H9 (cell line): ENCODE data around the gene PKD2L1. TPM values are rescaled to one million over a fixed set of nuclear protein-coding genes. Genes with fewer than 3 reads are reported as not detected.
"Not testable (repeated sequence)": the region's sequence is repeated elsewhere in the genome, so short reads cannot be mapped to it uniquely, and the experiment has no call there.

ENCODE experiments used
- DNase-seq: peaks from one replicate; pipeline ENCODE4 v3.0.0-alpha.2; 2017
- H2AFZ ChIP-seq: one replicate; pipeline ENCODE4 v1.6.1; 2013; ENCODE audit warnings: mild to moderate bottlenecking, low read length, control low read depth, moderate library complexity
- H2AK5ac ChIP-seq: 2 replicates; pipeline ENCODE4 v1.6.1; 2013; ENCODE audit warnings: low read length, control low read depth, mixed read lengths; ENCODE audit not compliant: insufficient read length
- H2BK120ac ChIP-seq: one replicate; pipeline ENCODE4 v1.6.1; 2013; ENCODE audit warnings: low read depth, mild to moderate bottlenecking, low read length, control low read depth, inconsistent platforms; ENCODE audit not compliant: poor library complexity, severe bottlenecking
- H2BK12ac ChIP-seq: 2 replicates; pipeline ENCODE4 v1.6.1; 2013; ENCODE audit warnings: low read length, control low read depth, mixed read lengths, low read depth; ENCODE audit not compliant: insufficient read length
- H2BK15ac ChIP-seq: 2 replicates; pipeline ENCODE4 v1.6.1; 2013; ENCODE audit warnings: low read depth, low read length, control low read depth
- H2BK20ac ChIP-seq: one replicate; pipeline ENCODE4 v1.6.1; 2013; ENCODE audit warnings: low read depth, mild to moderate bottlenecking, low read length, control low read depth, inconsistent platforms; ENCODE audit not compliant: poor library complexity, severe bottlenecking
- H2BK5ac ChIP-seq: 2 replicates; pipeline ENCODE4 v1.6.1; 2013; ENCODE audit warnings: low read length, control low read depth, mixed read lengths; ENCODE audit not compliant: insufficient read length
- H3K14ac ChIP-seq: 2 replicates; pipeline ENCODE4 v1.6.1; 2013; ENCODE audit warnings: low read length, control low read depth; ENCODE audit not compliant: insufficient read depth
- H3K18ac ChIP-seq: 2 replicates; pipeline ENCODE4 v1.6.1; 2013; ENCODE audit warnings: low read depth, mild to moderate bottlenecking, mixed read lengths, low read length, control low read depth; ENCODE audit not compliant: insufficient read length
- H3K23ac ChIP-seq: 2 replicates; pipeline ENCODE4 v1.6.1; 2013; ENCODE audit warnings: low read length, control low read depth, mixed read lengths, low read depth; ENCODE audit not compliant: insufficient read length
- H3K23me2 ChIP-seq: 2 replicates; pipeline ENCODE4 v1.6.1; 2013; ENCODE audit warnings: low read depth, mild to moderate bottlenecking, mixed read lengths, low read length, control low read depth; ENCODE audit not compliant: insufficient read length, poor library complexity, severe bottlenecking
- H3K27ac ChIP-seq: 2 replicates; pipeline ENCODE4 v1.5.1; 2013; ENCODE audit warnings: low read length, control low read depth, mixed read lengths, low read depth; ENCODE audit not compliant: insufficient read length
- H3K27me3 ChIP-seq: 2 replicates; pipeline ENCODE4 v1.6.1; 2013; ENCODE audit warnings: low read length, control low read depth, inconsistent platforms; ENCODE audit not compliant: insufficient read depth
- H3K4ac ChIP-seq: 2 replicates; pipeline ENCODE4 v1.6.1; 2013; ENCODE audit warnings: low read depth, mild to moderate bottlenecking, control low read depth, inconsistent platforms, low read length, moderate library complexity
- H3K4me1 ChIP-seq: 2 replicates; pipeline ENCODE4 v1.6.1; 2013; ENCODE audit warnings: low read length, control low read depth, inconsistent platforms; ENCODE audit not compliant: insufficient read depth
- H3K4me2 ChIP-seq: 2 replicates; pipeline ENCODE4 v1.6.1; 2013; ENCODE audit warnings: low read length, control low read depth, mixed read lengths; ENCODE audit not compliant: insufficient read length, insufficient read depth
- H3K56ac ChIP-seq: 2 replicates; pipeline ENCODE4 v1.6.1; 2013; ENCODE audit warnings: low read depth, mild to moderate bottlenecking, mixed read lengths, low read length, control low read depth; ENCODE audit not compliant: insufficient read length
- H3K79me1 ChIP-seq: 2 replicates; pipeline ENCODE4 v1.6.1; 2013; ENCODE audit warnings: low read depth, mild to moderate bottlenecking, moderate library complexity, low read length, control low read depth, inconsistent platforms; ENCODE audit not compliant: insufficient read depth, poor library complexity, severe bottlenecking
- H3K79me2 ChIP-seq: 2 replicates; pipeline ENCODE4 v1.6.1; 2013; ENCODE audit warnings: low read length, control low read depth, inconsistent platforms; ENCODE audit not compliant: insufficient read depth
- H3K9ac ChIP-seq: 2 replicates; pipeline ENCODE4 v1.6.1; 2013; ENCODE audit warnings: low read length, control low read depth, mixed read lengths; ENCODE audit not compliant: insufficient read length; ENCODE audit errors: extremely low read depth
- H3K9me3 ChIP-seq: one replicate; pipeline ENCODE4 v1.6.1; 2013; ENCODE audit warnings: low read depth, low read length, inconsistent platforms; ENCODE audit not compliant: control insufficient read depth
- H3T11ph ChIP-seq: one replicate; pipeline ENCODE4 v1.6.1; 2013; ENCODE audit warnings: mild to moderate bottlenecking, low read length, control low read depth, inconsistent platforms
- H4K20me1 ChIP-seq: one replicate; pipeline ENCODE4 v1.6.1; 2013; ENCODE audit not compliant: control insufficient read depth, insufficient read length, insufficient read depth
- H4K5ac ChIP-seq: 2 replicates; pipeline ENCODE4 v1.6.1; 2013; ENCODE audit warnings: low read depth, mild to moderate bottlenecking, mixed read lengths, low read length, control low read depth; ENCODE audit not compliant: insufficient read length
- H4K8ac ChIP-seq: replicated peaks from 2 replicates; pipeline ENCODE4 v1.6.1; 2013; ENCODE audit warnings: low read length, control low read depth, mixed read lengths, low read depth; ENCODE audit not compliant: insufficient read length
- H4K91ac ChIP-seq: 2 replicates; pipeline ENCODE4 v1.6.1; 2013; ENCODE audit warnings: low read depth, mild to moderate bottlenecking, moderate library complexity, mixed read lengths, low read length, control low read depth; ENCODE audit not compliant: insufficient read length
- H3K27ac Mint-ChIP-seq, 3 experiments: 2 replicates in 2 of 3; 3 replicates in 1 of 3; pipeline ENCODE4 v1.8.0; 2020 to 2021; ENCODE audit warnings: mixed read lengths in 3 of 3, mild to moderate bottlenecking in 1 of 3, moderate library complexity in 1 of 3
- H3K27me3 Mint-ChIP-seq: 2 replicates; pipeline ENCODE4 v1.8.0; 2021; ENCODE audit warnings: low read depth, mild to moderate bottlenecking, moderate library complexity, mixed read lengths
- H3K36me3 Mint-ChIP-seq, 3 experiments: 2 replicates in 2 of 3; 3 replicates in 1 of 3; pipeline ENCODE4 v1.8.0; 2020 to 2021; ENCODE audit warnings: low read depth in 3 of 3, mixed read lengths in 3 of 3; ENCODE audit not compliant: insufficient read depth in 1 of 3
- H3K4me1 Mint-ChIP-seq, 2 experiments: 2 replicates each; pipeline ENCODE4 v1.8.0; 2020; ENCODE audit warnings: mixed read lengths in 2 of 2
- H3K4me3 Mint-ChIP-seq, 2 experiments: 2 replicates in 1 of 2; 3 replicates in 1 of 2; pipeline ENCODE4 v1.8.0; 2020 to 2021; ENCODE audit warnings: mild to moderate bottlenecking in 2 of 2, mixed read lengths in 2 of 2, moderate library complexity in 1 of 2
- H3K9me3 Mint-ChIP-seq, 2 experiments: 2 replicates in 1 of 2; 3 replicates in 1 of 2; pipeline ENCODE4 v1.8.0; 2020; ENCODE audit warnings: mild to moderate bottlenecking in 2 of 2, mixed read lengths in 2 of 2, moderate library complexity in 1 of 2
- WGBS: extraction: QIAGEN DNeasy Blood & Tissue Kit; methylation state at CpG from one replicate; pipeline ENCODE4 v1.1.7; 2013; ENCODE audit warnings: missing lambda C conversion rate, low lambda C conversion rate, mixed read lengths; ENCODE audit not compliant: insufficient read length; ENCODE audit errors: extremely low coverage; 5-methylcytosine and 5-hydroxymethylcytosine counted together
- total RNA-seq: library from RNA; stranded (reverse); gene quantifications from 2 replicates; pipeline ENCODE4 v1.2.1, GENCODE V29; 2021
- TF ChIP-seq, protein P1 (sequence below): fragments of 200-600 bp; sonication (generic); conservative IDR thresholded peaks from 3 replicates; pipeline ENCODE4 v1.8.0; 2021; ENCODE audit warnings: antibody characterized with exemption, mild to moderate bottlenecking

The PKD2L1 gene
- total RNA-seq, 1 experiment from 2014 or later = 0.20 TPM

DNA sequence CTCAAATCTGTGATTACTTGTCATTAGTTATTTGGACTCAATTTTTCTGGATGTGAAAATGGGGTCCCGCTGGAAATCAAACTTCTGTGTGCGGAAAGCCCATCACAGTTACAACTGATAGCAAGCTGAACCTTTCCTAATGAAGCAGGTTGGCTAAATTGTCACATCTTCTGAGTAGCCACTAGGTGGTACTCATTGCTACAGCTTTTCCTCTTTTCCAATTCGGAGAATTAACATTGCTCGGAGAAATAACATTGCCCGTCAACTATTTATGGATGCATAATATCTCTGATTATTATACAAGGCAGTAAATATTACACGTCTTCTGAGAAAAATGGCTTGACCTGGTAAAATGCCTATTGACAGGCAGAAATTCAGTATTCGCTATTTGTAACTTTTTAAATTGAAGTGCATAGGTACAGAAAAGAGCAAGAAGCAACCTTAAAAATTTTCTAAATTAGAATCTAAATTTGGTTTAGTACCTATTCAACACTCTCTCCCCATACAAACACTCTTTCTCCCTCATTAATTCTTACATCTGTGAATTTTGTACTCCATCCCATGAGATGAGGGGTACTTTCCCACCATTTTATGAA lies 26.2 kb downstream of the PKD2L1 start:
- Histone ChIP-seq H3K79me1 (no peaks in the 10 kb centered on the region), H3K23ac (no peak overlapping the region), H3K27ac (no peak overlapping the region), H3K27me3 (no peaks in the 10 kb centered on the region), H4K5ac (no peak overlapping the region), H2BK5ac (no peak overlapping the region), H3K9ac (no peak overlapping the region), H3K4me2 (no peak overlapping the region), H2BK15ac (no peak overlapping the region), H3K4ac (no peak overlapping the region), H3K14ac (no peak overlapping the region), H2AFZ (no peak overlapping the region), H2BK12ac (no peak overlapping the region), H2AK5ac (no peak overlapping the region), H4K20me1 (peaks cover 2% of the 10 kb centered on the region), H2BK120ac (no peak overlapping the region), H3K18ac (no peak overlapping the region), H2BK20ac (no peak overlapping the region), H3K79me2 (no peaks in the 10 kb centered on the region), H3K23me2 (no peaks in the 10 kb centered on the region), H3K9me3 (no peaks in the 10 kb centered on the region), H3K4me1 (peaks cover 3% of the 10 kb centered on the region; the same call in 1 of the 2 replicates), H3K56ac (no peak overlapping the region), H3T11ph (no peak overlapping the region), H4K91ac (no peak overlapping the region), H4K8ac (no peak overlapping the region)
- TF ChIP-seq, protein P1, sequence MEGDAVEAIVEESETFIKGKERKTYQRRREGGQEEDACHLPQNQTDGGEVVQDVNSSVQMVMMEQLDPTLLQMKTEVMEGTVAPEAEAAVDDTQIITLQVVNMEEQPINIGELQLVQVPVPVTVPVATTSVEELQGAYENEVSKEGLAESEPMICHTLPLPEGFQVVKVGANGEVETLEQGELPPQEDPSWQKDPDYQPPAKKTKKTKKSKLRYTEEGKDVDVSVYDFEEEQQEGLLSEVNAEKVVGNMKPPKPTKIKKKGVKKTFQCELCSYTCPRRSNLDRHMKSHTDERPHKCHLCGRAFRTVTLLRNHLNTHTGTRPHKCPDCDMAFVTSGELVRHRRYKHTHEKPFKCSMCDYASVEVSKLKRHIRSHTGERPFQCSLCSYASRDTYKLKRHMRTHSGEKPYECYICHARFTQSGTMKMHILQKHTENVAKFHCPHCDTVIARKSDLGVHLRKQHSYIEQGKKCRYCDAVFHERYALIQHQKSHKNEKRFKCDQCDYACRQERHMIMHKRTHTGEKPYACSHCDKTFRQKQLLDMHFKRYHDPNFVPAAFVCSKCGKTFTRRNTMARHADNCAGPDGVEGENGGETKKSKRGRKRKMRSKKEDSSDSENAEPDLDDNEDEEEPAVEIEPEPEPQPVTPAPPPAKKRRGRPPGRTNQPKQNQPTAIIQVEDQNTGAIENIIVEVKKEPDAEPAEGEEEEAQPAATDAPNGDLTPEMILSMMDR = peak; percentile 74
- peaks cover 16 to 19% of the 10 kb centered on the region in 2 experiments for H3K9me3 Mint-ChIP-seq
- peaks cover 32% of the 10 kb centered on the region for H3K27me3 Mint-ChIP-seq
- DNase-seq = no peak
- no peak overlapping the region for H3K27ac Mint-ChIP-seq
- H3K4me1 Mint-ChIP-seq = peaks cover 24 to 30% of the 10 kb centered on the region in 2 experiments
- H3K36me3 Mint-ChIP-seq = peaks cover 3 to 10% (median 6%) of the 10 kb centered on the region in 3 experiments; a peak in 6 of 7 replicates
- no peak overlapping the region for H3K4me3 Mint-ChIP-seq
- no CpG with 5 or more reads among the region's 7 CpGs for WGBS

DNA sequence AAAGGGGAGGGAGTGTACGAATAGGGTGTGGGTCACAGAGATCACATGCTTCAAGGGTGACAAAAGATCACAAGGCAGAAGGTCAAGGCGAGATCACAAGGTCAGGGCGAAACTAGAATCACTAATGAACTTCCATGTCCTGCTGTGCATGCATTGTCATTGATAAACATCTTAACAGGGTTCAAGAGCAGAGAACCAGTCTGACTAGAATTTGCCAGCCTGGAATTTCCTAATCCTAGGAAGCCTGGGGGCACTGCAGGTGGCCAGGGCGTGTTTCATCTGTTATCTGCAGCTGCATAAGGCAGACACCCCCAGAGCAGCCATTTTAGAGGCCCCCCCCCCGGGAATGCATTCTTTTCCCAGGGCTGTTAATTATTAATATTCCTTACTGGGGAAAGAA lies 28.9 kb downstream of the PKD2L1 start:
- H2AK5ac ChIP-seq, H3T11ph ChIP-seq, H3K56ac ChIP-seq, H2BK20ac ChIP-seq, H3K79me1 ChIP-seq, H3K4me1 ChIP-seq, H3K36me3 Mint-ChIP-seq, H3K14ac ChIP-seq, H3K79me2 ChIP-seq, H3K4ac ChIP-seq, H4K8ac ChIP-seq, H3K23ac ChIP-seq, H2AFZ ChIP-seq, H4K20me1 ChIP-seq, H3K9me3 ChIP-seq, H2BK120ac ChIP-seq, H3K27ac ChIP-seq, H3K4me2 ChIP-seq, H2BK12ac ChIP-seq, H3K27me3 ChIP-seq, H3K23me2 ChIP-seq, H2BK5ac ChIP-seq, H4K5ac ChIP-seq, H2BK15ac ChIP-seq, H4K91ac ChIP-seq, H3K18ac ChIP-seq, H3K9ac ChIP-seq: not testable (repeated sequence)
- H3K27ac Mint-ChIP-seq = peak overlapping the region; percentile 42 to 86 (median 83)
- H3K27me3 Mint-ChIP-seq = peaks cover 35% of the 10 kb centered on the region
- peak; percentile 76 for DNase-seq
- no CpG with 5 or more reads among the region's 5 CpGs for WGBS
- H3K4me1 Mint-ChIP-seq = peaks cover 24 to 33% of the 10 kb centered on the region in 2 experiments
- peak overlapping the region; percentile 1 to 6; a peak in 3 of 5 replicates for H3K4me3 Mint-ChIP-seq
- peaks cover 16 to 19% of the 10 kb centered on the region in 2 experiments for H3K9me3 Mint-ChIP-seq
